ENCODE results near the gene CREB5.

The CREB5 gene

GRCh38 chr7:28811701-28812430 is 399.5 kb downstream of the CREB5 start:
- peak; percentile 55 for ATAC-seq

GRCh38 chr7:28812616-28813015 is 400.3 kb downstream of the CREB5 start:
- ATAC-seq, result no peak
- TF ChIP-seq OSR1 (CRISPR knock-in tag; IDR thresholded peaks at IDR 0.05) (no peak), SNAI2 (CRISPR knock-in tag; IDR thresholded peaks at IDR 0.05) (no peak), ZNF565 (CRISPR knock-in tag; conservative IDR thresholded peaks at IDR 0.05; ENCODE audit: low read depth) (no peak), ARNTL (CRISPR knock-in tag; IDR thresholded peaks at IDR 0.05; ENCODE audit: borderline replicate concordance, low read depth) (no peak), TOX (CRISPR knock-in tag; IDR thresholded peaks at IDR 0.05; ENCODE audit: borderline replicate concordance) (no peak), ZC3H10 (CRISPR knock-in tag; IDR thresholded peaks at IDR 0.05) (no peak), PPARA (CRISPR knock-in tag; IDR thresholded peaks at IDR 0.05; ENCODE audit: borderline replicate concordance) (no peak), ZFP3 (CRISPR knock-in tag; IDR thresholded peaks at IDR 0.05) (no peak), ZFP30 (CRISPR knock-in tag; IDR thresholded peaks at IDR 0.05) (no peak), BACH2 (CRISPR knock-in tag; IDR thresholded peaks at IDR 0.05; ENCODE audit: borderline replicate concordance) (no peak)
- TF ChIP-seq, protein P1, sequence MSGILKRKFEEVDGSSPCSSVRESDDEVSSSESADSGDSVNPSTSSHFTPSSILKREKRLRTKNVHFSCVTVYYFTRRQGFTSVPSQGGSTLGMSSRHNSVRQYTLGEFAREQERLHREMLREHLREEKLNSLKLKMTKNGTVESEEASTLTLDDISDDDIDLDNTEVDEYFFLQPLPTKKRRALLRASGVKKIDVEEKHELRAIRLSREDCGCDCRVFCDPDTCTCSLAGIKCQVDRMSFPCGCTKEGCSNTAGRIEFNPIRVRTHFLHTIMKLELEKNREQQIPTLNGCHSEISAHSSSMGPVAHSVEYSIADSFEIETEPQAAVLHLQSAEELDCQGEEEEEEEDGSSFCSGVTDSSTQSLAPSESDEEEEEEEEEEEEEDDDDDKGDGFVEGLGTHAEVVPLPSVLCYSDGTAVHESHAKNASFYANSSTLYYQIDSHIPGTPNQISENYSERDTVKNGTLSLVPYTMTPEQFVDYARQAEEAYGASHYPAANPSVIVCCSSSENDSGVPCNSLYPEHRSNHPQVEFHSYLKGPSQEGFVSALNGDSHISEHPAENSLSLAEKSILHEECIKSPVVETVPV (CRISPR knock-in tag; IDR thresholded peaks at IDR 0.05), result no peak
- TF ChIP-seq, protein P2, sequence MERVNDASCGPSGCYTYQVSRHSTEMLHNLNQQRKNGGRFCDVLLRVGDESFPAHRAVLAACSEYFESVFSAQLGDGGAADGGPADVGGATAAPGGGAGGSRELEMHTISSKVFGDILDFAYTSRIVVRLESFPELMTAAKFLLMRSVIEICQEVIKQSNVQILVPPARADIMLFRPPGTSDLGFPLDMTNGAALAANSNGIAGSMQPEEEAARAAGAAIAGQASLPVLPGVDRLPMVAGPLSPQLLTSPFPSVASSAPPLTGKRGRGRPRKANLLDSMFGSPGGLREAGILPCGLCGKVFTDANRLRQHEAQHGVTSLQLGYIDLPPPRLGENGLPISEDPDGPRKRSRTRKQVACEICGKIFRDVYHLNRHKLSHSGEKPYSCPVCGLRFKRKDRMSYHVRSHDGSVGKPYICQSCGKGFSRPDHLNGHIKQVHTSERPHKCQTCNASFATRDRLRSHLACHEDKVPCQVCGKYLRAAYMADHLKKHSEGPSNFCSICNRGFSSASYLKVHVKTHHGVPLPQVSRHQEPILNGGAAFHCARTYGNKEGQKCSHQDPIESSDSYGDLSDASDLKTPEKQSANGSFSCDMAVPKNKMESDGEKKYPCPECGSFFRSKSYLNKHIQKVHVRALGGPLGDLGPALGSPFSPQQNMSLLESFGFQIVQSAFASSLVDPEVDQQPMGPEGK (CRISPR knock-in tag; IDR thresholded peaks at IDR 0.05; ENCODE audit: borderline replicate concordance), result no peak

More at GRCh38 chr7:28811701-28812430, 399.5 kb downstream of the CREB5 start:
- TF ChIP-seq, protein P3, sequence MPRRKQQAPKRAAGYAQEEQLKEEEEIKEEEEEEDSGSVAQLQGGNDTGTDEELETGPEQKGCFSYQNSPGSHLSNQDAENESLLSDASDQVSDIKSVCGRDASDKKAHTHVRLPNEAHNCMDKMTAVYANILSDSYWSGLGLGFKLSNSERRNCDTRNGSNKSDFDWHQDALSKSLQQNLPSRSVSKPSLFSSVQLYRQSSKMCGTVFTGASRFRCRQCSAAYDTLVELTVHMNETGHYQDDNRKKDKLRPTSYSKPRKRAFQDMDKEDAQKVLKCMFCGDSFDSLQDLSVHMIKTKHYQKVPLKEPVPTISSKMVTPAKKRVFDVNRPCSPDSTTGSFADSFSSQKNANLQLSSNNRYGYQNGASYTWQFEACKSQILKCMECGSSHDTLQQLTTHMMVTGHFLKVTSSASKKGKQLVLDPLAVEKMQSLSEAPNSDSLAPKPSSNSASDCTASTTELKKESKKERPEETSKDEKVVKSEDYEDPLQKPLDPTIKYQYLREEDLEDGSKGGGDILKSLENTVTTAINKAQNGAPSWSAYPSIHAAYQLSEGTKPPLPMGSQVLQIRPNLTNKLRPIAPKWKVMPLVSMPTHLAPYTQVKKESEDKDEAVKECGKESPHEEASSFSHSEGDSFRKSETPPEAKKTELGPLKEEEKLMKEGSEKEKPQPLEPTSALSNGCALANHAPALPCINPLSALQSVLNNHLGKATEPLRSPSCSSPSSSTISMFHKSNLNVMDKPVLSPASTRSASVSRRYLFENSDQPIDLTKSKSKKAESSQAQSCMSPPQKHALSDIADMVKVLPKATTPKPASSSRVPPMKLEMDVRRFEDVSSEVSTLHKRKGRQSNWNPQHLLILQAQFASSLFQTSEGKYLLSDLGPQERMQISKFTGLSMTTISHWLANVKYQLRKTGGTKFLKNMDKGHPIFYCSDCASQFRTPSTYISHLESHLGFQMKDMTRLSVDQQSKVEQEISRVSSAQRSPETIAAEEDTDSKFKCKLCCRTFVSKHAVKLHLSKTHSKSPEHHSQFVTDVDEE (CRISPR knock-in tag; IDR thresholded peaks at IDR 0.05), result no peak
- TF ChIP-seq ZFP3 (CRISPR knock-in tag; IDR thresholded peaks at IDR 0.05) (no peak), POU6F1 (CRISPR knock-in tag; IDR thresholded peaks at IDR 0.05; ENCODE audit: borderline replicate concordance, low read depth) (no peak)

- no peak for ATAC-seq
- TF ChIP-seq, protein P2 (CRISPR knock-in tag; IDR thresholded peaks at IDR 0.05; ENCODE audit: borderline replicate concordance), result no peak
- TF ChIP-seq ZNF8 (CRISPR knock-in tag; IDR thresholded peaks at IDR 0.05), result no peak
- TF ChIP-seq ZFP3 (CRISPR knock-in tag; IDR thresholded peaks at IDR 0.05), result no peak
- TF ChIP-seq, protein P3 (CRISPR knock-in tag; IDR thresholded peaks at IDR 0.05), result no peak
- no peak for TF ChIP-seq ISL1 (CRISPR knock-in tag; IDR thresholded peaks at IDR 0.05)
- TF ChIP-seq GLIS3 (CRISPR knock-in tag; IDR thresholded peaks at IDR 0.05), result no peak
- TF ChIP-seq BACH2 (CRISPR knock-in tag; IDR thresholded peaks at IDR 0.05; ENCODE audit: borderline replicate concordance), result no peak
- TF ChIP-seq ESRRG (CRISPR knock-in tag; IDR thresholded peaks at IDR 0.05), result no peak
Measured at GRCh38 chr7:28813243-28813962, 401.1 kb downstream of the CREB5 start.

Data from SK-N-SH treated with all-trans-retinoic acid at 6 μM for 48 hours (cell line).